ENCODE data around the gene POLR2J3. TPM values are rescaled to one million over a fixed set of nuclear protein-coding genes. Genes with fewer than 3 reads are reported as not detected.
"Not testable (repeated sequence)": the region's sequence is repeated elsewhere in the genome, so short reads cannot be mapped to it uniquely, and the experiment has no call there.

The POLR2J3 gene
- total RNA-seq: 10 to 100 TPM; 23.7 to 43.7 (median 27.5) TPM
- long read RNA-seq, donor 1, full-length matches to known transcripts: 12 of 14 reads
- long read RNA-seq, donor 1, partial matches to known transcripts: 0 of 14 reads
- long read RNA-seq, donor 1, other reads (novel, unspliced or antisense): 2 of 14 reads
- long read RNA-seq, donor 2, partial matches to known transcripts: 0 of 4 reads
- long read RNA-seq, donor 2, other reads (novel, unspliced or antisense): 1 of 4 reads

- H3K36me3 ChIP-seq (ENCODE audit: low read depth): not testable (repeated sequence)
These were observed at the start of gene POLR2J3 for GRCh38 chr7:102572261-102573239. POLR2J3 (minus strand) TSS chr7:102572583; CDS start chr7:102572521, 62 bp downstream.

GRCh38 chr7:102618122-102618521 lies 45.7 kb upstream of the POLR2J3 start:
- H3K4me1 ChIP-seq (ENCODE audit: low read depth); H3K9me3 ChIP-seq; intact Hi-C loops (cut with DNase I, micrococcal nuclease); H3K36me3 ChIP-seq (ENCODE audit: low read depth); ATAC-seq; H3K4me3 ChIP-seq: not testable (repeated sequence)
- peak in 1 of 3 donors; percentile 14 for DNase-seq

More at GRCh38 chr7:102572261-102573239, at the start of gene POLR2J3:
- peak; percentile 95 to 100 (median 96) for DNase-seq
- intact Hi-C loops (cut with DNase I, micrococcal nuclease); H3K4me1 ChIP-seq (ENCODE audit: low read depth); H3K9me3 ChIP-seq: not testable (repeated sequence)
- peak within 1 kb of the TSS; percentile 90 for H3K4me3 ChIP-seq
- peak; percentile 91 for TF ChIP-seq CTCF (IDR thresholded peaks at IDR 0.05)
- ATAC-seq: peak; percentile 98

- H3K9me3 ChIP-seq; H3K36me3 ChIP-seq (ENCODE audit: low read depth); intact Hi-C loops (cut with DNase I, micrococcal nuclease); H3K4me3 ChIP-seq; H3K4me1 ChIP-seq (ENCODE audit: low read depth): not testable (repeated sequence)
- DNase-seq (peak; percentile 16 to 75 (median 71)), ATAC-seq (peak; percentile 97)
These were observed 44.2 kb upstream of the POLR2J3 start, which contains the start of gene RASA4 for GRCh38 chr7:102616507-102617125. RASA4 (minus strand) TSS chr7:102616756; CDS start chr7:102616689, 67 bp downstream.

GRCh38 chr7:102615930-102616329 lies 43.5 kb upstream of the POLR2J3 start:
- H3K4me3 ChIP-seq; H3K9me3 ChIP-seq; intact Hi-C loops (cut with DNase I, micrococcal nuclease); H3K4me1 ChIP-seq (ENCODE audit: low read depth); H3K36me3 ChIP-seq (ENCODE audit: low read depth); DNase-seq: not testable (repeated sequence)
- ATAC-seq: peak; percentile 34

- DNase-seq; H3K36me3 ChIP-seq (ENCODE audit: low read depth); intact Hi-C loops (cut with DNase I, micrococcal nuclease); H3K4me3 ChIP-seq; H3K4me1 ChIP-seq (ENCODE audit: low read depth); ATAC-seq; H3K9me3 ChIP-seq: not testable (repeated sequence)
These were observed 42.5 kb upstream of the POLR2J3 start for GRCh38 chr7:102614873-102615272.

GRCh38 chr7:102614346-102614697 lies 41.9 kb upstream of the POLR2J3 start:
- H3K36me3 ChIP-seq (ENCODE audit: low read depth); H3K9me3 ChIP-seq; H3K4me3 ChIP-seq; H3K4me1 ChIP-seq (ENCODE audit: low read depth); DNase-seq; intact Hi-C loops (cut with DNase I, micrococcal nuclease): not testable (repeated sequence)
- peak; percentile 16 for ATAC-seq

- intact Hi-C loops (cut with DNase I, micrococcal nuclease); H3K9me3 ChIP-seq; H3K4me1 ChIP-seq (ENCODE audit: low read depth); H3K36me3 ChIP-seq (ENCODE audit: low read depth); H3K4me3 ChIP-seq: not testable (repeated sequence)
- peak; percentile 1 for ATAC-seq
- peak in 1 of 3 donors; percentile 20 for DNase-seq
These were observed 41.4 kb upstream of the POLR2J3 start for GRCh38 chr7:102613575-102614345.

GRCh38 chr7:102611675-102612325 lies 39.4 kb upstream of the POLR2J3 start:
- DNase-seq: peak in 1 of 3 donors; percentile 37
- intact Hi-C loops (cut with DNase I, micrococcal nuclease): not testable (repeated sequence)

GRCh38 chr7:102611013-102611674 lies 38.8 kb upstream of the POLR2J3 start:
- intact Hi-C loops (cut with DNase I, micrococcal nuclease); H3K4me1 ChIP-seq (ENCODE audit: low read depth); DNase-seq; H3K4me3 ChIP-seq; H3K9me3 ChIP-seq; H3K36me3 ChIP-seq (ENCODE audit: low read depth): not testable (repeated sequence)
- peak; percentile 60 for ATAC-seq

More at GRCh38 chr7:102611675-102612325, 39.4 kb upstream of the POLR2J3 start:
- not testable (repeated sequence) for H3K9me3 ChIP-seq; H3K4me3 ChIP-seq; H3K36me3 ChIP-seq (ENCODE audit: low read depth); ATAC-seq; H3K4me1 ChIP-seq (ENCODE audit: low read depth)

GRCh38 chr7:102610441-102610840 lies 38.1 kb upstream of the POLR2J3 start:
- H3K9me3 ChIP-seq; H3K4me3 ChIP-seq; H3K4me1 ChIP-seq (ENCODE audit: low read depth); ATAC-seq; intact Hi-C loops (cut with DNase I, micrococcal nuclease); H3K36me3 ChIP-seq (ENCODE audit: low read depth): not testable (repeated sequence)
- peak in 2 of 3 donors; percentile 14 to 15 for DNase-seq

GRCh38 chr7:102609734-102610133 lies 37.4 kb upstream of the POLR2J3 start:
- H3K4me1 ChIP-seq (ENCODE audit: low read depth); H3K9me3 ChIP-seq; DNase-seq; ATAC-seq; H3K4me3 ChIP-seq; H3K36me3 ChIP-seq (ENCODE audit: low read depth); intact Hi-C loops (cut with DNase I, micrococcal nuclease): not testable (repeated sequence)

Measured in mucosa of descending colon (tissue), 3 donors.